ENCODE measurements around the gene UTF1. TPM values are rescaled to one million over a fixed set of nuclear protein-coding genes. Genes with fewer than 3 reads are reported as not detected.

The UTF1 gene
- polyA plus RNA-seq, 1 donor from 2014 or later = not detected

GRCh38 chr10:133279326-133280226 lies 49.6 kb downstream of the UTF1 start:
- no peak overlapping the region for H3K27ac ChIP-seq (ENCODE audit: low read length)
- no peak overlapping the region for H3K4me3 ChIP-seq (ENCODE audit: low read length)
- H3K36me3 ChIP-seq (ENCODE audit: insufficient read depth, low read length) = no peaks in the 10 kb centered on the region
- no peaks in the 10 kb centered on the region for H3F3A ChIP-seq (ENCODE audit: insufficient read depth, low read length, poor library complexity, severe bottlenecking)
- no peaks in the 10 kb centered on the region for H3K9me3 ChIP-seq (ENCODE audit: low read length)
- H3K9me2 ChIP-seq (ENCODE audit: insufficient read depth, low read length) = no peaks in the 10 kb centered on the region
- no peaks in the 10 kb centered on the region for H4K20me1 ChIP-seq (ENCODE audit: insufficient read depth)
- H3K79me2 ChIP-seq (replicated peaks; ENCODE audit: insufficient read depth, low read length) = no peaks in the 10 kb centered on the region
- H3K9ac ChIP-seq (ENCODE audit: low read length) = no peak overlapping the region
- no peak overlapping the region for H2AFZ ChIP-seq (ENCODE audit: low read depth, low read length)
- no peak overlapping the region for H3K4me2 ChIP-seq (ENCODE audit: low read length)
- no peak for TF ChIP-seq EZH2 (IDR thresholded peaks at IDR 0.05; ENCODE audit: borderline replicate concordance, insufficient read depth, low read length, poor library complexity, severe bottlenecking)
- no peak for TF ChIP-seq MXI1 (conservative IDR thresholded peaks at IDR 0.05; ENCODE audit: poor library complexity, severe bottlenecking)
- TF ChIP-seq RAD21 (conservative IDR thresholded peaks at IDR 0.05) = no peak
- TF ChIP-seq CTCF (IDR thresholded peaks at IDR 0.05; ENCODE audit: poor library complexity, severe bottlenecking) = no peak
- TF ChIP-seq POLR2AphosphoS5 (IDR thresholded peaks at IDR 0.05) = no peak
- TF ChIP-seq EP300 (conservative IDR thresholded peaks at IDR 0.05; ENCODE audit: poor library complexity, severe bottlenecking) = no peak
- peaks cover 10% of the 10 kb centered on the region for H3K27me3 ChIP-seq (ENCODE audit: insufficient read depth, low read depth, low read length)

GRCh38 chr10:133280391-133281059 lies 50.5 kb downstream of the UTF1 start:
- Histone ChIP-seq H3K36me3 (ENCODE audit: insufficient read depth, low read length) (no peaks in the 10 kb centered on the region), H4K20me1 (ENCODE audit: insufficient read depth) (no peaks in the 10 kb centered on the region), H3K4me2 (ENCODE audit: low read length) (no peak overlapping the region), H3K4me3 (ENCODE audit: low read length) (no peak overlapping the region), H3K9ac (ENCODE audit: low read length) (no peak overlapping the region), H3K79me2 (replicated peaks; ENCODE audit: insufficient read depth, low read length) (no peaks in the 10 kb centered on the region), H3K9me2 (ENCODE audit: insufficient read depth, low read length) (no peaks in the 10 kb centered on the region), H3K27ac (ENCODE audit: low read length) (no peak overlapping the region), H3K27me3 (ENCODE audit: insufficient read depth, low read depth, low read length) (peaks cover 10% of the 10 kb centered on the region), H3K9me3 (ENCODE audit: low read length) (no peaks in the 10 kb centered on the region), H2AFZ (ENCODE audit: low read depth, low read length) (no peak overlapping the region), H3F3A (ENCODE audit: insufficient read depth, low read length, poor library complexity, severe bottlenecking) (no peaks in the 10 kb centered on the region)
- TF ChIP-seq EP300 (conservative IDR thresholded peaks at IDR 0.05; ENCODE audit: poor library complexity, severe bottlenecking) (no peak), TAF1 (IDR thresholded peaks at IDR 0.05; ENCODE audit: low read depth) (no peak), RAD21 (conservative IDR thresholded peaks at IDR 0.05) (no peak), EZH2 (IDR thresholded peaks at IDR 0.05; ENCODE audit: borderline replicate concordance, insufficient read depth, low read length, poor library complexity, severe bottlenecking) (no peak), POLR2AphosphoS5 (IDR thresholded peaks at IDR 0.05) (no peak), REST (IDR thresholded peaks at IDR 0.05; ENCODE audit: borderline replicate concordance) (no peak)
